ENCODE measurements around the gene MRGPRE.

Gene MRGPRE

DNA sequence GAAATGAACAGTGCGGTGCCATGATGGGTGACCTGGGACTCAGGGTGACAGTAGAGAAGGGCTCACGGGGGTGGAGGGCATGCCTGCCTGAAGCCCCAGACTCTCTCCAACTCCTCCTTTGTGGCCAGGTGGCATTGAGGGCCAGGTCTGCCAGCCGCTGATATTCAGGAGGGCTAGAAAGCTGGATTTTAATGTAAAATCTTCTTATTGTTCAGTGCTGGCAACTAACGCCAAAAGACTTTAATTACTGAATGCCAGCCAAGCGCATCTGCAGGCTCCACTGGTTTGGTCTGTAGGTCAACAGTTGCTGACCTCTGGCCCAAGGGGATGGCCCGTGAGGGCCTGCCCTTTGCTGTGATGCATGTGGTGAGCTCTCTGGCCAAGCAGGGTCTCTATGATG lies 23.9 kb downstream of the MRGPRE start:
- no peak overlapping the region for H3K27ac ChIP-seq
- TF ChIP-seq, protein P1, sequence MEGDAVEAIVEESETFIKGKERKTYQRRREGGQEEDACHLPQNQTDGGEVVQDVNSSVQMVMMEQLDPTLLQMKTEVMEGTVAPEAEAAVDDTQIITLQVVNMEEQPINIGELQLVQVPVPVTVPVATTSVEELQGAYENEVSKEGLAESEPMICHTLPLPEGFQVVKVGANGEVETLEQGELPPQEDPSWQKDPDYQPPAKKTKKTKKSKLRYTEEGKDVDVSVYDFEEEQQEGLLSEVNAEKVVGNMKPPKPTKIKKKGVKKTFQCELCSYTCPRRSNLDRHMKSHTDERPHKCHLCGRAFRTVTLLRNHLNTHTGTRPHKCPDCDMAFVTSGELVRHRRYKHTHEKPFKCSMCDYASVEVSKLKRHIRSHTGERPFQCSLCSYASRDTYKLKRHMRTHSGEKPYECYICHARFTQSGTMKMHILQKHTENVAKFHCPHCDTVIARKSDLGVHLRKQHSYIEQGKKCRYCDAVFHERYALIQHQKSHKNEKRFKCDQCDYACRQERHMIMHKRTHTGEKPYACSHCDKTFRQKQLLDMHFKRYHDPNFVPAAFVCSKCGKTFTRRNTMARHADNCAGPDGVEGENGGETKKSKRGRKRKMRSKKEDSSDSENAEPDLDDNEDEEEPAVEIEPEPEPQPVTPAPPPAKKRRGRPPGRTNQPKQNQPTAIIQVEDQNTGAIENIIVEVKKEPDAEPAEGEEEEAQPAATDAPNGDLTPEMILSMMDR (IDR thresholded peaks at IDR 0.05) = no peak
- TF ChIP-seq ZFX (IDR thresholded peaks at IDR 0.05; ENCODE audit: borderline replicate concordance) = no peak

DNA sequence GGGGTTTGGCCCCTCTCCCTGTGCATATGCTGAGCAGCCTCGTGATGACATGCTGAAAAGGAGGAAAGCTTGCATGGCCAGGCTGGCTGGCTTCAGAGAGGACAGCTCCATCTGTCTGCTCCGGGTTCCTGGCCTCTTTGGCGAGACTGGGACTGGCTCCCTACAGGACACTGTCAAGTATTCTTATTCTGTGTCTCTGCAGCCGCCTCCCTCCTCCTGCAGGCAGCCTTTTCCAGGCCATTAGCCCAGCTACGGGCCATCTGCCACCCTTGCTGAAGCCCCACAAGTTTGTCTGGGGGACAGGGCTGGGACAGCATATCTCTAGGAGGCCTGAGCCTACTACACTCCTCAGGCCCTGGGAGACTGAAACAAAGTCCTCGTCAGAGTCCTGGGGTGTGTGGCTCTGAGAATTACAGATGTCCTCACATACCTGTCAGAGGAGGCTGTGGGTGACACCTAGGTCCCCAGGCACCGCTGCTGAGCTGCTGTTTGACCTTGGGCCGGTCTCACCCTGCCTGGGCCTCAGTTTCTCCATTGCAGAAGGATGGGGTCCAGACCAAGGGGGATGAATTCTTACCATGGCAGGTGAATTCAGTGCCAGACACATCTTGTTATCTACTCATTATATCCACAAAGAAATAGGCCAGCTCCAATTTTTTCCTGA lies 24.6 kb downstream of the MRGPRE start:
- H3K27ac ChIP-seq = no peak overlapping the region
- TF ChIP-seq ZFX (IDR thresholded peaks at IDR 0.05; ENCODE audit: borderline replicate concordance) = no peak
- TF ChIP-seq, protein P1 (IDR thresholded peaks at IDR 0.05) = no peak

DNA sequence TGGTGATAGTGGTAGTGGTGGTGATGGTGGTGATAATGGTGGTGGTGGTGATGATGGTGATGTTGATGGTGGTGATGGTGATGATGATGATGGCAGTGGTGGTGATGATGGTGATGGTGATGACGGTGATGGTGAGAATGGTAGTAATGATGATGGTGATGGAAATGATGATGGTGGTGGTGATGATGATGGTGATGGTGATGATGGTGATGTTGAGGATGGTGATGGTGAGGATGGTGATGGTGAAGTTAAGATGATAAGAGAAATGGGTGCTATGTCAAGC lies 25.4 kb downstream of the MRGPRE start:
- TF ChIP-seq, protein P1 (IDR thresholded peaks at IDR 0.05) = no peak
- TF ChIP-seq ZFX (IDR thresholded peaks at IDR 0.05; ENCODE audit: borderline replicate concordance) = no peak

DNA sequence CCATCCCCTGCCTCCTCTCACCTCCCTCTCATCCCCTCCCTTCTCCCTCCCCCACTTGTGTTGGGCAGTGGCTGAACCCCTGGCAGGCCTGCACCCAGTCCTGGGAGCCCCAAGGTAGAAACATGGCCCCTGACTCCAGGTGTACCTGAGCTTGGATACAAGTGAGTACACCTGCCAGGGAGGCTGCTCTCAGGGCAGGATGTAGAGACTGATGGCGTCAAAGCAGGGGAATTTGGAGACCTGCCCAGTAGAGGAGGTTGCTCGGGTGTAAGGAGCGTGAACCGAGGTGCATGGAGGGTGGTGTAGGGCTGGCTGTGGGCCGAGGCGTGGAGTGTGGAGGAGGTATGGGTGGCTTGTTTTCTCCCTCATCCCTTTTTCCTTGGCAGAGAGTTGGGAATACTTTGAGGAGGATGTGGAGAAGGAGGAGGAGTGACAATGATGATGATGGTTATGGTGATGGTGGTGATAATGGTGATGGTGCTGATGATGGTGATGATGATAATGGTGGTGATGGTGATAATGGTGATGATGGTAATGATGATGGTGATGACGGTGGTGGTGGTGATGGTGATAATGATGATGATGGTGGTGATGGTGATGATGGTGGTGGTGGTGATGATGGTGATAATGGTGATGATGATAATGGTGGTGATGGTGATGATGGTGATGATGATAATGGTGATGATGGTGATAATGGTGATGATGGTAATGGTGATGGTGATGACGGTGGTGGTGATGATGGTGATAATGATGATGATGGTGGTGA lies 25.9 kb downstream of the MRGPRE start:
- TF ChIP-seq, protein P1 (IDR thresholded peaks at IDR 0.05) = no peak
- no peak for TF ChIP-seq ZFX (IDR thresholded peaks at IDR 0.05; ENCODE audit: borderline replicate concordance)
- H3K27ac ChIP-seq = no peak overlapping the region

More for the DNA sequence above, 25.4 kb downstream of the MRGPRE start:
- no peak overlapping the region for H3K27ac ChIP-seq

DNA sequence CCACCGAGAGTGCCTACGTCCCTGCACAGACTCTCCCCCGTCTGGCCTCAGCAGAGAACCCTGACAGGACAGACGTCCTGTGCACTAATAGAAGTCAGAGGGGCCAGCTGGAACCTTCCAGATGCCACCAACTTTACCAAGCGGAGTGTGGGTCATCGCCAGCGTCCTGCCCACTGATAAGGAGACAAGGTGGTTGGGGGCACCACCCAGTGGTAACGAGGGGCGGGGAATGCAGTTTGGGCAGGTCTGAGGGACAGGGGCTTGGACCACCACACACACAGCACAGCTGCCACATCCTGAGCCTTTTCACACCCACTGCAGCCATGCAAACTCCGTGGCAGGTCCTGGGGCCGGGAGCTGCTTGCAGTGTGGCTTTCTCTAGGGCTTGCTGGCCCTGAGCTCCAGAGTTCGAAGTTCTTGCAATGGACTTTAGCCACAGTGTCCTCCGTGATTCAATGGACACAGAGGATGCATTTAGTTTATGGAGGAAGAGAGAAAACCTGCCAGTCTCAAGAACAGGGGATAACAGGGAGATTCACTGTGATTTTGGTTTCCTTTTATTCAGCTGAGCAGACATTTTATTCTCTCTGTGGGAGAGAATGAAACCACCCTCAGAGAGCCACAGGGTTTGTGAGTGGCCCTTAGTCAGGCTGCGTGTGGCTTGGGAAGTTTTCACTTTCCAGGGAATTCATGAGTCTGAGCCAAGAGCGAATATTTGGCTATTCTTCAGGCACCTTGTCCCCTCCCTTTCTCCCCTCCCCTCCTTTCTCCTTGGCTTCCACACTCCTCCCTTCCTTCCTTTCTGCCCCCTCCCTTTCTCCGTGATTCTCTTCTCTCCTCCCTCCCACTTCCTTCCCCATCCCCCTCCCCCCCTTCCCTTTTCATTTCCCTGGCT lies 26.7 kb downstream of the MRGPRE start:
- TF ChIP-seq ZFX (IDR thresholded peaks at IDR 0.05; ENCODE audit: borderline replicate concordance) = no peak
- TF ChIP-seq, protein P1 (IDR thresholded peaks at IDR 0.05) = no peak
- no peak overlapping the region for H3K27ac ChIP-seq

DNA sequence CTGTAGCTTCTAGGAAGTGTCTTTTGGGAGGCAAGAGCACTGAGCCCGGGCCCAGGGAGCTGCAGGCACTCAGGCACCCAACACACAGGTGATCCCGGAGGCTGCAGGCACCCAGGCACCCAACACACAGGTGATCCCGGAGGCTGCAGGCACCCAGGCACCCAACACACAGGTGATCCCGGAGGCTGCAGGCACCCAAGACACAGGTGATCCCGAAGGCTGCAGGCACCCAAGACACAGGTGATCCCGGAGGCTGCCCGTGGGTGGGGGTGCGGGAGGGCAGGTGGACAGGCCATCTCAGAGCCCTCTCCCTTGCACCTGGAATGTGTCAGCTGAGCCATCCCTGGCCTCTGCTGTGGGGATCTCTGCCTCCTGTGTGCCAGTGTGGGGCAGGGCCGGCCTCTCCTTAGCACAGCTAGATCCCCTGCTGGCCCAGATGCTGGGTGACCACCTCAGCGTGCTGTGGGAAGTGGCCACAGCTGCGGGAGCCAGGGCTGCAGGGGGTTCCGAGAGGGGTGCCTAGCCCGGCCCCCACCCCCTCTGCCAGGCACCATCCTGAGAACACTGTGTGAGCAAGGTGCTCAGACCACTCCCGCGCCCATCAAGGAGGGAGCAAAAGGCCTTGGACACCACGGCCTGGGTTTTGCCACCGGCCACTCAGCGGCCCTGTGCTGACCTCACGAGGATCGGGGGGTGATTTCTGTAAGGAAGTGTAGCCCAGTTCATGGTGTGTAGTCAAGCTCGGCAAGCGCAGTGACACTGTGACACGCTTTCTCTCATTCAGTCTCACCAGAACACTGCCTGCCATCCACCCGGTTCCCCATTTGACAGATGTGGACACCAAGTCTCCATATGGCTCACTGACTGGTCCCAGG lies 27.8 kb downstream of the MRGPRE start:
- TF ChIP-seq, protein P1 (IDR thresholded peaks at IDR 0.05) = no peak
- TF ChIP-seq ZFX (IDR thresholded peaks at IDR 0.05; ENCODE audit: borderline replicate concordance) = no peak
- H3K27ac ChIP-seq = no peak overlapping the region

Data from 22Rv1 (cell line).